HepG2 (cell line): ENCODE data around the gene NIT2. TPM values are rescaled to one million over a fixed set of nuclear protein-coding genes. Genes with fewer than 3 reads are reported as not detected.
A peak's percentile ranks its signal among the peaks of the same experiment; 100 is the strongest.

ENCODE experiments used
- FOXP4 ChIP-seq: sonication (generic); formaldehyde crosslinking; IDR thresholded peaks from 2 replicates; pipeline ENCODE4 v1.4.0; 2020; ENCODE audit warnings: missing genetic modification reagents
- MED1 ChIP-seq: sonication (generic); formaldehyde crosslinking; IDR thresholded peaks from 2 replicates; pipeline ENCODE4 v1.4.0; 2020; ENCODE audit warnings: missing genetic modification reagents
- ONECUT2 ChIP-seq: sonication (generic); formaldehyde crosslinking; IDR thresholded peaks from 2 replicates; pipeline ENCODE4 v1.4.0; 2020; ENCODE audit warnings: missing genetic modification reagents
- PATZ1 ChIP-seq: sonication (generic); formaldehyde crosslinking; IDR thresholded peaks from 2 replicates; pipeline ENCODE4 v1.4.0; 2020; ENCODE audit warnings: missing genetic modification reagents
- PHF21A ChIP-seq: sonication (generic); formaldehyde crosslinking; IDR thresholded peaks from 2 replicates; pipeline ENCODE4 v1.5.0; 2020; ENCODE audit warnings: mild to moderate bottlenecking, missing genetic modification reagents
- RNF2 ChIP-seq: fragments of 450-650 bp; conservative IDR thresholded peaks from 2 replicates; pipeline ENCODE4 v1.6.1; 2016; ENCODE audit warnings: low read depth
- SIN3A ChIP-seq: IDR thresholded peaks from 2 replicates; pipeline ENCODE4 v1.6.1; 2011; ENCODE audit warnings: low read depth, mild to moderate bottlenecking, control low read depth, low read length, borderline replicate concordance
- SIX4 ChIP-seq: sonication (generic); formaldehyde crosslinking; IDR thresholded peaks from 2 replicates; pipeline ENCODE4 v1.4.0; 2020; ENCODE audit warnings: missing genetic modification reagents
- SMARCE1 ChIP-seq: fragments of 450-650 bp; IDR thresholded peaks from 2 replicates; pipeline ENCODE4 v1.6.1; 2017; ENCODE audit warnings: borderline replicate concordance
- SMYD3 ChIP-seq: sonication (generic); formaldehyde crosslinking; IDR thresholded peaks from 2 replicates; pipeline ENCODE4 v1.8.1; 2023; ENCODE audit warnings: mild to moderate bottlenecking, missing genetic modification reagents
- TBP ChIP-seq: sonication (generic); formaldehyde crosslinking; IDR thresholded peaks from 2 replicates; pipeline ENCODE4 v1.5.0; 2020; ENCODE audit warnings: missing genetic modification reagents
- TCF12 ChIP-seq, 2 experiments: fragments of 450-650 bp in 1 of 2; sonication (generic) in 1 of 2; formaldehyde crosslinking in 1 of 2; IDR thresholded peaks; 2 replicates each; pipeline versions ENCODE4 v1.6.1 to v1.8.0; 2017 to 2022; ENCODE audit warnings: antibody characterized with exemption in 1 of 2, mild to moderate bottlenecking in 1 of 2, missing genetic modification reagents in 1 of 2, moderate library complexity in 1 of 2
- ZFP82 ChIP-seq: sonication (generic); formaldehyde crosslinking; IDR thresholded peaks from 2 replicates; pipeline ENCODE4 v1.5.1; 2020; ENCODE audit warnings: mild to moderate bottlenecking, missing genetic modification reagents, borderline replicate concordance
- ZFYVE20 ChIP-seq: sonication (generic); formaldehyde crosslinking; IDR thresholded peaks from 2 replicates; pipeline ENCODE4 v1.8.0; 2023; ENCODE audit warnings: low read depth, mild to moderate bottlenecking, moderate library complexity, missing genetic modification reagents, borderline replicate concordance
- ZMYM2 ChIP-seq: sonication (generic); formaldehyde crosslinking; IDR thresholded peaks from 2 replicates; pipeline ENCODE4 v1.8.0; 2022; ENCODE audit warnings: mild to moderate bottlenecking, missing genetic modification reagents
- ZNF160 ChIP-seq: sonication (generic); formaldehyde crosslinking; IDR thresholded peaks from 2 replicates; pipeline ENCODE4 v1.8.0; 2022; ENCODE audit warnings: mild to moderate bottlenecking, inconsistent platforms, missing genetic modification reagents
- ZNF274 ChIP-seq: sonication (generic); formaldehyde crosslinking; IDR thresholded peaks from 2 replicates; pipeline ENCODE4 v1.5.1; 2020; ENCODE audit warnings: mild to moderate bottlenecking, missing genetic modification reagents
- ZNF30 ChIP-seq: sonication (generic); formaldehyde crosslinking; IDR thresholded peaks from 2 replicates; pipeline ENCODE4 v1.5.0; 2020; ENCODE audit warnings: mild to moderate bottlenecking, missing genetic modification reagents
- ZNF878 ChIP-seq: sonication (generic); formaldehyde crosslinking; IDR thresholded peaks from 2 replicates; pipeline ENCODE4 v1.8.1; 2023; ENCODE audit warnings: mild to moderate bottlenecking, missing genetic modification reagents, moderate library complexity
- polyA plus RNA-seq, 8 experiments: library from polyadenylated mRNA; depleted of rRNA in 3 of 8; stranded (reverse) in 7 of 8; unstranded in 1 of 8; fragments of >200 nt; fragmentation: Illumina TruSeq in 4 of 8; extraction: Trizol in 4 of 8; gene quantifications; 2 replicates each; pipeline versions ENCODE4 v1.2.1 to v1.2.3, GENCODE V29; 2011 to 2016; ENCODE audit warnings: low read depth in 4 of 8, missing spikeins in 1 of 8, mixed read lengths in 1 of 8; ENCODE audit not compliant: insufficient read depth in 1 of 8
- total RNA-seq, 5 experiments: library from RNA; depleted of rRNA; stranded (reverse); fragments of >200 nt; fragmentation: Illumina TruSeq; extraction: Trizol; gene quantifications; 2 replicates each; pipeline ENCODE4 v1.2.3, GENCODE V29; 2016; ENCODE audit warnings: low read depth in 1 of 5
- TF ChIP-seq, protein P1 (sequence below): IDR thresholded peaks from 2 replicates; pipeline ENCODE4 v1.6.1; 2016; ENCODE audit warnings: missing compliant biosample characterization, missing genetic modification reagents, borderline replicate concordance
- TF ChIP-seq, protein P2 (sequence below): sonication (generic); formaldehyde crosslinking; IDR thresholded peaks from 2 replicates; pipeline ENCODE4 v1.5.0; 2020; ENCODE audit warnings: mild to moderate bottlenecking, missing genetic modification reagents, moderate library complexity

NIT2 gene
- total and polyA plus RNA-seq, 2 of the 13 experiments (the other 11 are each of a cell fraction or from before 2014, with no cell fraction given), result 43.4 to 49.1 TPM

DNA sequence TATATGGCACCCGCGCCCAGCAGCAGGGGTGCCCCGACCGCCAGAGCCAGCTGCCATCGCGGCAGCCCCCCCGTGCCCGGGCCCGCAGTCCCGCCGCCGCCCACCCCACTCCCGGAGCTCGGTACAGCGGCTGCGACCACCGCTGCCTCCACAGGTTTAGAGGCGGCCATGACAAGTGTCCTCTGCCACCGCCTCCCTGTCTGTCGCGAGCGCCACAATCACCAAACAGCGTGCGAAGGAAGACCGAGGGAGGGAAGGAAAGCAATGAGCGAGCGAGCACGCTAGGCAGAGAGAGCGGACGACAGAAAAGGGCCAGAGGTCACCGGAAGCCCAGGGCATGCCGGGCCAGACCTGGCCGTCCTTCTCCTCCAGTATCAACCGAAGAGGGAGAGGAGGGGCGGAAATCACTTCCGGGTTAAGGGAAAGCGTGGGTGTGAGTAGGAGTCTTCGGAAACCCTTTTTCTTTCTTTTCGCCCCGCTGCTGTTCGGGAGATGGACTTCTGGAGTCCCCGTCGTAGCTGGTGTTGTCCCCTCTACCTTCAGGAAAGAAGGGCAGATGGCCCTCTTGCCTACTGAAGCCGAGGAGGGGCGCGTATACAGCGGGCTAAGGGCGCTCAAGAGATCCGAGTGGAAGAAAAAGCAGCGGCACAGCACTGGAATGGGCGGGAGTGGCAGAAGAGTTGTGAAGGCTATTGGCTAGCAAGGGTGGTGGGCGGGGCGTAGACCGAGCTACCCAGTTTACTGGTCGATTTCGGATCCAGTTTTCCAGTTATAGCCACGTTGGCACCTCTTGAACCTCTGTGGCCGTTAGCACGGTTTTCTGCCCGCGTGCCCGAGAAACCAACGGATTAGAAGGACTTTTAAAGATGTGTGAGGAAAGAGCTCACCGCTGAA, 66.5 kb downstream of the NIT2 start, which contains the start of the genes LNP1 and TOMM70 (continued):
- TF ChIP-seq SIX4 (CRISPR knock-in tag) (peak; percentile 20; the same call in 1 of the 2 replicates), SMYD3 (peak; percentile 45; the same call in 1 of the 2 replicates), ZFYVE20 (no peak), SIN3A (peak; percentile 95), PHF21A (peak; percentile 87), MED1 (CRISPR knock-in tag) (peak; percentile 61), ZNF274 (CRISPR knock-in tag) (peak; percentile 82; the same call in 1 of the 2 replicates), RNF2 (no peak; the same call in 1 of the 2 replicates), ZFP82 (CRISPR knock-in tag) (peak; percentile 28; the same call in 1 of the 2 replicates), TCF12 (IDR thresholded peaks at IDR 0.05) (no peak), TCF12 (CRISPR knock-in tag; IDR thresholded peaks at IDR 0.05) (no peak), SMARCE1 (no peak), ZNF30 (CRISPR knock-in tag) (no peak), ZNF878 (CRISPR knock-in tag) (peak; percentile 71; the same call in 1 of the 2 replicates), ONECUT2 (CRISPR knock-in tag) (peak; percentile 72; the same call in 1 of the 2 replicates), FOXP4 (peak; percentile 8), ZMYM2 (CRISPR knock-in tag) (no peak), TBP (CRISPR knock-in tag) (no peak), ZNF160 (peak; percentile 56; the same call in 1 of the 2 replicates), PATZ1 (CRISPR knock-in tag) (peak; percentile 36; the same call in 1 of the 2 replicates)
- TF ChIP-seq, protein P1, sequence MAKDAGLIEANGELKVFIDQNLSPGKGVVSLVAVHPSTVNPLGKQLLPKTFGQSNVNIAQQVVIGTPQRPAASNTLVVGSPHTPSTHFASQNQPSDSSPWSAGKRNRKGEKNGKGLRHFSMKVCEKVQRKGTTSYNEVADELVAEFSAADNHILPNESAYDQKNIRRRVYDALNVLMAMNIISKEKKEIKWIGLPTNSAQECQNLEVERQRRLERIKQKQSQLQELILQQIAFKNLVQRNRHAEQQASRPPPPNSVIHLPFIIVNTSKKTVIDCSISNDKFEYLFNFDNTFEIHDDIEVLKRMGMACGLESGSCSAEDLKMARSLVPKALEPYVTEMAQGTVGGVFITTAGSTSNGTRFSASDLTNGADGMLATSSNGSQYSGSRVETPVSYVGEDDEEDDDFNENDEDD (CRISPR knock-in tag), result peak; percentile 73
- TF ChIP-seq, protein P2, sequence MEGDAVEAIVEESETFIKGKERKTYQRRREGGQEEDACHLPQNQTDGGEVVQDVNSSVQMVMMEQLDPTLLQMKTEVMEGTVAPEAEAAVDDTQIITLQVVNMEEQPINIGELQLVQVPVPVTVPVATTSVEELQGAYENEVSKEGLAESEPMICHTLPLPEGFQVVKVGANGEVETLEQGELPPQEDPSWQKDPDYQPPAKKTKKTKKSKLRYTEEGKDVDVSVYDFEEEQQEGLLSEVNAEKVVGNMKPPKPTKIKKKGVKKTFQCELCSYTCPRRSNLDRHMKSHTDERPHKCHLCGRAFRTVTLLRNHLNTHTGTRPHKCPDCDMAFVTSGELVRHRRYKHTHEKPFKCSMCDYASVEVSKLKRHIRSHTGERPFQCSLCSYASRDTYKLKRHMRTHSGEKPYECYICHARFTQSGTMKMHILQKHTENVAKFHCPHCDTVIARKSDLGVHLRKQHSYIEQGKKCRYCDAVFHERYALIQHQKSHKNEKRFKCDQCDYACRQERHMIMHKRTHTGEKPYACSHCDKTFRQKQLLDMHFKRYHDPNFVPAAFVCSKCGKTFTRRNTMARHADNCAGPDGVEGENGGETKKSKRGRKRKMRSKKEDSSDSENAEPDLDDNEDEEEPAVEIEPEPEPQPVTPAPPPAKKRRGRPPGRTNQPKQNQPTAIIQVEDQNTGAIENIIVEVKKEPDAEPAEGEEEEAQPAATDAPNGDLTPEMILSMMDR (CRISPR knock-in tag), result no peak
